ENCODE results near the gene PLSCR3. TPM values are rescaled to one million over a fixed set of nuclear protein-coding genes. Genes with fewer than 3 reads are reported as not detected.

The PLSCR3 gene
- total RNA-seq, 1 experiment from 2014 or later: 15.2 TPM

GRCh38 chr17:7408863-7409262 lies 14.5 kb upstream of the PLSCR3 start:
- DNase-seq (ENCODE audit: low spot score): no peak
- CTCF ChIA-PET: no interaction called here
- no TSS peak for BruUV-seq (replicated peaks)
- no peak overlapping the region for H3K4me3 ChIP-seq (ENCODE audit: low read depth, low read length, poor library complexity, severe bottlenecking)
- H3K9me3 ChIP-seq (ENCODE audit: low read depth, low read length, poor library complexity, severe bottlenecking): no peaks in the 10 kb centered on the region
- intact Hi-C loops (cut with micrococcal nuclease; ENCODE audit: unreplicated experiment): no loop called here
- H3K4me1 ChIP-seq (ENCODE audit: insufficient read depth, low read length, poor library complexity, severe bottlenecking): peaks cover 10% of the 10 kb centered on the region
- POLR2A ChIA-PET (ENCODE audit: low non-redundant PET): no interaction called here
- TF ChIP-seq EZH2 (IDR thresholded peaks at IDR 0.05; ENCODE audit: borderline replicate concordance, low read depth, low read length, poor library complexity, severe bottlenecking): no peak
- TF ChIP-seq CTCF (conservative IDR thresholded peaks at IDR 0.05; ENCODE audit: low read depth, low read length): no peak
- H3K36me3 ChIP-seq (ENCODE audit: insufficient read depth, low read length, poor library complexity, severe bottlenecking): peaks cover 13% of the 10 kb centered on the region
- no peak overlapping the region for H3K27ac ChIP-seq (ENCODE audit: low read depth, low read length, poor library complexity, severe bottlenecking)
- no peaks in the 10 kb centered on the region for H3K27me3 ChIP-seq (replicated peaks; ENCODE audit: insufficient read depth, low read depth, low read length, poor library complexity)

- intact Hi-C loops (cut with micrococcal nuclease; ENCODE audit: unreplicated experiment): no loop called here
- Histone ChIP-seq H3K27ac (ENCODE audit: low read depth, low read length, poor library complexity, severe bottlenecking) (no peak overlapping the region), H3K27me3 (replicated peaks; ENCODE audit: insufficient read depth, low read depth, low read length, poor library complexity) (no peaks in the 10 kb centered on the region), H3K4me1 (ENCODE audit: insufficient read depth, low read length, poor library complexity, severe bottlenecking) (peaks cover 11% of the 10 kb centered on the region), H3K36me3 (ENCODE audit: insufficient read depth, low read length, poor library complexity, severe bottlenecking) (peaks cover 13% of the 10 kb centered on the region), H3K4me3 (ENCODE audit: low read depth, low read length, poor library complexity, severe bottlenecking) (no peak overlapping the region), H3K9me3 (ENCODE audit: low read depth, low read length, poor library complexity, severe bottlenecking) (no peaks in the 10 kb centered on the region)
- BruUV-seq (replicated peaks): no TSS peak
- CTCF ChIA-PET: no interaction called here
- no peak for TF ChIP-seq EZH2 (IDR thresholded peaks at IDR 0.05; ENCODE audit: borderline replicate concordance, low read depth, low read length, poor library complexity, severe bottlenecking)
- POLR2A ChIA-PET (ENCODE audit: low non-redundant PET): no interaction called here
- DNase-seq (ENCODE audit: low spot score): no peak
Measured at GRCh38 chr17:7408252-7408727, 14.0 kb upstream of the PLSCR3 start.

GRCh38 chr17:7407485-7408251 lies 13.3 kb upstream of the PLSCR3 start, which contains the start of gene NLGN2:
Gene NLGN2 (plus strand): TSS chr17:7407845. CDS start chr17:7408256, 411 bp downstream.
- ChIA-PET POLR2A (ENCODE audit: low non-redundant PET) (no interaction called here), CTCF (no interaction called here)
- Histone ChIP-seq H3K36me3 (ENCODE audit: insufficient read depth, low read length, poor library complexity, severe bottlenecking) (peaks cover 13% of the 10 kb centered on the region), H3K27ac (ENCODE audit: low read depth, low read length, poor library complexity, severe bottlenecking) (no peak within 1 kb of the TSS), H3K27me3 (replicated peaks; ENCODE audit: insufficient read depth, low read depth, low read length, poor library complexity) (no peaks in the 10 kb centered on the region), H3K9me3 (ENCODE audit: low read depth, low read length, poor library complexity, severe bottlenecking) (no peaks in the 10 kb centered on the region), H3K4me3 (ENCODE audit: low read depth, low read length, poor library complexity, severe bottlenecking) (no peak within 1 kb of the TSS), H3K4me1 (ENCODE audit: insufficient read depth, low read length, poor library complexity, severe bottlenecking) (peaks cover 17% of the 10 kb centered on the region)
- DNase-seq (ENCODE audit: low spot score): no peak
- BruUV-seq (replicated peaks): no TSS peak
- TF ChIP-seq EZH2 (IDR thresholded peaks at IDR 0.05; ENCODE audit: borderline replicate concordance, low read depth, low read length, poor library complexity, severe bottlenecking) (no peak), CTCF (conservative IDR thresholded peaks at IDR 0.05; ENCODE audit: low read depth, low read length) (no peak)
- intact Hi-C loops (cut with micrococcal nuclease; ENCODE audit: unreplicated experiment): no loop called here

All from A673 (cell line).